Smooth muscle cell (in vitro differentiated cells): ENCODE measurements around the gene TMEM17. TPM values are rescaled to one million over a fixed set of nuclear protein-coding genes. Genes with fewer than 3 reads are reported as not detected.
"Not testable (repeated sequence)": the region's sequence is repeated elsewhere in the genome, so short reads cannot be mapped to it uniquely, and the experiment has no call there.

Source experiments
- DNase-seq: peaks from one replicate; lab custom pipeline; 2025; ENCODE audit not compliant: unreplicated experiment; lab: John Stamatoyannopoulos, UW
- H2AFZ ChIP-seq: fragments of 200-600 bp; sonication (generic); 2 replicates; pipeline ENCODE4 v1.6.0; 2016; ENCODE audit warnings: antibody characterized with exemption, low read depth, mild to moderate bottlenecking
- H3F3A ChIP-seq: fragments of 200-600 bp; sonication (generic); 2 replicates; pipeline ENCODE4 v1.6.0; 2017; ENCODE audit warnings: antibody characterized with exemption, low read depth
- H3K27ac ChIP-seq: fragments of 200-600 bp; sonication (generic); 2 replicates; pipeline ENCODE4 v1.5.1; 2016; ENCODE audit warnings: low read depth, mild to moderate bottlenecking
- H3K27me3 ChIP-seq: fragments of 200-600 bp; sonication (generic); 2 replicates; pipeline ENCODE4 v1.6.1; 2016; ENCODE audit warnings: low read depth, mild to moderate bottlenecking
- H3K36me3 ChIP-seq: fragments of 200-600 bp; sonication (generic); 2 replicates; pipeline ENCODE4 v1.5.1; 2016; ENCODE audit warnings: low read depth
- H3K4me1 ChIP-seq: fragments of 200-600 bp; sonication (generic); 2 replicates; pipeline ENCODE4 v1.5.1; 2016; ENCODE audit warnings: low read depth
- H3K4me2 ChIP-seq: fragments of 200-600 bp; sonication (generic); 2 replicates; pipeline ENCODE4 v1.6.0; 2016; ENCODE audit warnings: mild to moderate bottlenecking
- H3K4me3 ChIP-seq: fragments of 200-600 bp; sonication (generic); 2 replicates; pipeline ENCODE4 v1.5.1; 2016; ENCODE audit warnings: mild to moderate bottlenecking
- H3K79me2 ChIP-seq: fragments of 200-600 bp; sonication (generic); 2 replicates; pipeline ENCODE4 v1.6.0; 2016; ENCODE audit warnings: low read depth, mild to moderate bottlenecking
- H3K9ac ChIP-seq: fragments of 200-600 bp; sonication (generic); 2 replicates; pipeline ENCODE4 v1.6.0; 2016; ENCODE audit warnings: low read depth
- H3K9me3 ChIP-seq: fragments of 200-600 bp; sonication (generic); replicated peaks from 2 replicates; pipeline ENCODE4 v1.5.1; 2016; ENCODE audit warnings: low read depth
- H4K20me1 ChIP-seq: fragments of 200-600 bp; sonication (generic); 2 replicates; pipeline ENCODE4 v1.6.0; 2016; ENCODE audit warnings: low read depth
- WGBS: methylation state at CpG from one replicate; pipeline ENCODE4 v1.1.7; 2016; ENCODE audit warnings: low lambda C conversion rate; 5-methylcytosine and 5-hydroxymethylcytosine counted together
- polyA plus RNA-seq: library from polyadenylated mRNA; unstranded; fragments of >200 nt; fragmentation: Nextera tagmentation; extraction: Ambion mirVana; gene quantifications from 2 replicates; pipeline ENCODE4 v1.2.1, GENCODE V29; 2016
- total RNA-seq: library from RNA; depleted of rRNA; stranded (reverse); fragments of >200 nt; gene quantifications from 2 replicates; pipeline ENCODE4 v1.2.3, GENCODE V29; 2014
- TF ChIP-seq, protein P1 (sequence below): fragments of 200-600 bp; sonication (generic); IDR thresholded peaks from 2 replicates; pipeline ENCODE4 v1.5.1; 2017; ENCODE audit warnings: borderline replicate concordance, mild to moderate bottlenecking, antibody characterized with exemption; ENCODE audit not compliant: insufficient read depth, poor library complexity, severe bottlenecking

Gene TMEM17
- total and polyA plus RNA-seq, 2 experiments from 2014 or later = 3.6 to 4.0 TPM

DNA sequence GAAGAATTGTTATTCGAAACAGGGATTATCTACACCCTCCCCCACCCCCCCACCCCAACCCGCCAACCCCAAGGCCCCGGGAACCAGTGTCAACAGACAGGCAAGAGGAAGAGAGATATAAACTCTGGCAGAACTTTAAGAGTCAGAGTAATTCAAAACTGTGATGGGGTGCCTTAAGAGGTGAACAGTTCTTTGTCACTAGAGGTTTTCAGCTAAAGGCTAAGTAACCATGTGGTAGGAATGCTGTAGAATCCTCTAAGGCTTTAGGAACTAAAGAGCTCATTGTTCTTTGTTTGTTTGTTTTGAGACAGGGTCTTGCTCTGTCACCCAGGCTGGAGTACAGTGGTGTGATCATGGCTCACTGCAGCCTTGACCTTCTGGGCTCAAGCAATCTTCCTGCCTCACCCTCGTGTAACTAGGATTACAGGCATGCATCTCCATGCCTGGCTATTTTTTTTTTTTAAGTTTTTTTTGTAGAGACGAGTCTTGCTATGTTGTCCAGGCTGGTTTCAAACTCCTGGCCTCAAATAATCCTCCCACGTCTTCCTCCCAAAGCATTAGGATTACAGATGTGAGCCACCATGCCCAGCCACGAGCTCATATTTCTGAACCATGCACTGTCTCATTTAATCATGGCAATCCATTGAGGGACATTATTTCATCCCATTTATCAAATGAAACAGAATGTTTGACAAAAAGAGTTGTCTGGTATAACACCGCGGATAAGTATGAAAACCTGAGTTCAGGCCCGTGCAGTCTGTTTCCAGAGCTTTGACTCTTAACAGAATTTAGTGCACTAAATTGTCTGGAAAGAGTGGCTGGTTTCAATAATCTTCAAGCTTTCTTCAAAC lies 20.8 kb upstream of the TMEM17 start:
- WGBS = 67% methylated on average over 10 of the region's 10 CpGs
- DNase-seq = no peak
- Histone ChIP-seq H3K27ac (no peak overlapping the region), H3K27me3 (peaks cover 3% of the 10 kb centered on the region), H4K20me1 (no peaks in the 10 kb centered on the region), H3K79me2 (no peaks in the 10 kb centered on the region), H3K9me3 (no peaks in the 10 kb centered on the region), H3K9ac (no peak overlapping the region), H3K4me3 (no peak overlapping the region), H3F3A (no peaks in the 10 kb centered on the region), H3K4me1 (peaks cover 5% of the 10 kb centered on the region), H3K36me3 (no peaks in the 10 kb centered on the region), H2AFZ (no peak overlapping the region), H3K4me2 (no peak overlapping the region)
- TF ChIP-seq, protein P1, sequence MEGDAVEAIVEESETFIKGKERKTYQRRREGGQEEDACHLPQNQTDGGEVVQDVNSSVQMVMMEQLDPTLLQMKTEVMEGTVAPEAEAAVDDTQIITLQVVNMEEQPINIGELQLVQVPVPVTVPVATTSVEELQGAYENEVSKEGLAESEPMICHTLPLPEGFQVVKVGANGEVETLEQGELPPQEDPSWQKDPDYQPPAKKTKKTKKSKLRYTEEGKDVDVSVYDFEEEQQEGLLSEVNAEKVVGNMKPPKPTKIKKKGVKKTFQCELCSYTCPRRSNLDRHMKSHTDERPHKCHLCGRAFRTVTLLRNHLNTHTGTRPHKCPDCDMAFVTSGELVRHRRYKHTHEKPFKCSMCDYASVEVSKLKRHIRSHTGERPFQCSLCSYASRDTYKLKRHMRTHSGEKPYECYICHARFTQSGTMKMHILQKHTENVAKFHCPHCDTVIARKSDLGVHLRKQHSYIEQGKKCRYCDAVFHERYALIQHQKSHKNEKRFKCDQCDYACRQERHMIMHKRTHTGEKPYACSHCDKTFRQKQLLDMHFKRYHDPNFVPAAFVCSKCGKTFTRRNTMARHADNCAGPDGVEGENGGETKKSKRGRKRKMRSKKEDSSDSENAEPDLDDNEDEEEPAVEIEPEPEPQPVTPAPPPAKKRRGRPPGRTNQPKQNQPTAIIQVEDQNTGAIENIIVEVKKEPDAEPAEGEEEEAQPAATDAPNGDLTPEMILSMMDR = no peak

DNA sequence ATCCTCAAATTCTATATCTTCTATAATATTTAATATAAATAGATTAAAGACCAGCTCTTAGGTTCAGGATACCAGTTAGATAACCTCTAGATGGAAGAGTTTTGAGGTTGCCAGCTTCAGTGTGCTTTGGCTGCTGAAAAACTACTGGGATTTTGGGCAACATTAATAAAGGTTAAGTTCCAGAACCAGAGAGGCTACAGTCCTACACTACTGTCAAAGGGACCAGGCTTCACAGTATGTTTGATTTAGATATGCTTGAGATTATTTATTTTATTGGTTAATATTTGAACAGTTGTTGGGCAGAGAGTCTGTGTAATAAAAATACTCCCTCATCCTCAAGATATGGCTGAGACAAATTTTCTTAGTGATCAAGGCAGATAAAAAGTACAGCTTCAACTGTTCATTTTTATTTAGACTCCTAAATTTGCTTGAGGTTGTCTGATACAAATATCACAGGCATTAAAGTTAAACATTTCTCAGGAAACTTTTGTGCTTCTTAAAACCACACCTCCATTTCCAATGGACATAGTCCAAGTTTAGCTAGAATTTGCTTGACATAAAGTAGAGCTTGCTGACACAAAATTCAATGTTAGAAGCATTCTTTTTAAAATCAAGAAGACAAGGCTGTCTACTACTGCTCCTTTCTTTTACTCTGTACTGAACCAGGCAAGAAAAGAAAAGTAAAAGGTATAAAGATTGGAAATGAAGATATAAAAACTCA lies 19.7 kb upstream of the TMEM17 start:
- H3K27me3 ChIP-seq = no peaks in the 10 kb centered on the region

DNA sequence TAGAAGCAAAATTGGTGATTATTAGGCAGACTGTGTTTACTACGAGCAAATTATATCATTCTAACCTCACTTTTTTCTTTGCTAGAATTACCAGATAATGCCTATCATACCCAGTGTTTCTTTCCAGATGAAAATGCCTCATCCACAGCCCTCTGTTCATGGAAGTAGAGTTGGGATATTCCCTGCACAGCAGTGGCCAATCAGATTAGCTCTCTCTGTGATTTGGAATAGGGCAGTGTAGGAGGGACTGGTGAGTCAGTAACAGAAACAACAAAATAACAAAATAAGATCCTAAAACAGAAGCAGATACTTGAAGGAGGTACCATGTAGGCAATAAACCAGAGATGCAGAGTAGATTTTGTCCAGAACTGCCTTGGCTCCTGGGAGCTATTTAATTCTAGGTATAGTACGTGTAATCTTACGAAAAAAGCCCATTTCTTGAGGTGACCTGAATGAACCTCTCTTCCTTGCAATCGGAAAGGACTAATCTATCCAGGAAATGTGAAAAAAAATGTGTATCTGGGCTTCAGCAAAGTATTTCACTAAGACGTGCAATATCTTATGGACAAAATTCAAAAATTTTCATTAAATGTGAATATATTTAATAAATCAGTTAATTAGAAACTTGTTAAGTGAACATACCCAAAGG lies 18.4 kb upstream of the TMEM17 start:
- Histone ChIP-seq H3K36me3 (no peaks in the 10 kb centered on the region), H3K9ac (no peak overlapping the region), H3K79me2 (no peaks in the 10 kb centered on the region), H3K27me3 (no peaks in the 10 kb centered on the region), H3K4me3 (no peak overlapping the region), H3K27ac (no peak overlapping the region), H3K9me3 (no peaks in the 10 kb centered on the region), H4K20me1 (no peaks in the 10 kb centered on the region), H3K4me2 (no peak overlapping the region), H3K4me1 (peaks cover 5% of the 10 kb centered on the region), H3F3A (no peaks in the 10 kb centered on the region), H2AFZ (no peak overlapping the region)
- TF ChIP-seq, protein P1 = no peak
- 92% methylated on average over 5 of the region's 5 CpGs for WGBS
- no peak for DNase-seq

More for the DNA sequence above, 19.7 kb upstream of the TMEM17 start:
- Histone ChIP-seq H3F3A (no peaks in the 10 kb centered on the region), H4K20me1 (no peaks in the 10 kb centered on the region), H3K4me3 (no peak overlapping the region), H3K9me3 (no peaks in the 10 kb centered on the region), H3K36me3 (no peaks in the 10 kb centered on the region), H3K9ac (no peak overlapping the region), H3K27ac (no peak overlapping the region), H3K79me2 (no peaks in the 10 kb centered on the region), H3K4me2 (no peak overlapping the region), H2AFZ (no peak overlapping the region), H3K4me1 (peaks cover 5% of the 10 kb centered on the region)
- TF ChIP-seq, protein P1 = no peak
- DNase-seq = no peak

DNA sequence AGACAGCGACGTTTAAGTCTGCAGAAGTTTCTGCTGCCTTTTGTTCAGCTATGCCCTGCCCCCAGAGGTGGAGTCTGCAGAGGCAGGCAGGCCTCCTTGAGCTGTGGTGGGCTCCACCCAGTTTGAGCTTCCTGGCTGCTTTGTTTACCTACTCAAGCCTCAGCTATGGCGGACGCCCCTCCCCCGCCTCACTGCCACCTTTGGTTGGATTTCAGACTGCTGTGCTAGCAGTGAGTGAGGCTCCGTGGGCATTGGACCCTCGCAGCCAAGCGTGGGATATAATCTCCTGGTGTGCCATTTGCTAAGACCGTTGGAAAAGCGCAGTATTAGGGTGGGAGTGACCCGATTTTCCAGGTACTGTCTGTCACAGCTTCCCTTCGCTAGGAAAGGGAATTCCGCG lies 15.1 kb upstream of the TMEM17 start:
- not testable (repeated sequence) for H3F3A ChIP-seq, H3K4me1 ChIP-seq, DNase-seq, H3K36me3 ChIP-seq, H3K4me2 ChIP-seq, H2AFZ ChIP-seq, H3K27ac ChIP-seq, H3K9me3 ChIP-seq, H4K20me1 ChIP-seq, H3K9ac ChIP-seq, H3K27me3 ChIP-seq, H3K79me2 ChIP-seq, H3K4me3 ChIP-seq
- WGBS = 90% methylated on average over 14 of the region's 14 CpGs
